K562 (cell line): Measurements from ENCODE around the gene GAL3ST2. TPM values are rescaled to one million over a fixed set of nuclear protein-coding genes. Genes with fewer than 3 reads are reported as not detected.

Source experiments
- ARID2 ChIP-seq: fragments of 450-650 bp; IDR thresholded peaks from 2 replicates; pipeline ENCODE4 v1.6.1; 2017; ENCODE audit warnings: antibody characterized with exemption, mild to moderate bottlenecking
- CBFA2T3 ChIP-seq: fragments of 450-650 bp; IDR thresholded peaks from 2 replicates; pipeline ENCODE4 v1.6.1; 2017
- CCNT2 ChIP-seq: IDR thresholded peaks from 2 replicates; pipeline ENCODE4 v1.6.1; 2011; ENCODE audit warnings: borderline replicate concordance, low read depth, mild to moderate bottlenecking, moderate library complexity, mixed read lengths, low read length; ENCODE audit not compliant: insufficient read length; ENCODE audit errors: extremely low read depth
- CEBPB ChIP-seq: fragments of 450-650 bp; IDR thresholded peaks from 2 replicates; pipeline ENCODE4 v1.6.1; 2016; ENCODE audit warnings: missing genetic modification characterization, missing compliant biosample characterization
- DACH1 ChIP-seq: fragments of 450-650 bp; IDR thresholded peaks from 2 replicates; pipeline ENCODE4 v1.6.1; 2018; ENCODE audit not compliant: partially characterized antibody
- ERF ChIP-seq: fragments of 450-650 bp; formaldehyde crosslinking; IDR thresholded peaks from 2 replicates; pipeline ENCODE4 v1.4.0; 2020; ENCODE audit warnings: mild to moderate bottlenecking, mixed read lengths
- FIP1L1 ChIP-seq: fragments of 200-400 bp; formaldehyde crosslinking; IDR thresholded peaks from 2 replicates; pipeline ENCODE4 v1.6.1; 2018; ENCODE audit warnings: mild to moderate bottlenecking, low read depth, low read length; ENCODE audit not compliant: poor library complexity, severe bottlenecking
- HDAC1 ChIP-seq, 2 experiments: fragments of 450-650 bp; IDR thresholded peaks; 2 replicates each; pipeline ENCODE4 v1.6.1; 2016 to 2017; ENCODE audit warnings: inconsistent platforms in 1 of 2, mild to moderate bottlenecking in 1 of 2, moderate library complexity in 1 of 2
- KLF16 ChIP-seq: IDR thresholded peaks from 2 replicates; pipeline ENCODE4 v1.6.1; 2016; ENCODE audit warnings: antibody characterized with exemption
- MAZ ChIP-seq, 2 experiments: fragments of 450-650 bp in 1 of 2; sonication (generic) in 1 of 2; formaldehyde crosslinking; IDR thresholded peaks in 1 of 2; conservative IDR thresholded peaks in 1 of 2; 2 replicates each; pipeline versions ENCODE4 v1.4.0 to v1.5.0; 2020; ENCODE audit warnings: mild to moderate bottlenecking in 1 of 2, missing genetic modification reagents in 1 of 2
- MCM7 ChIP-seq, 2 experiments: fragments of 450-650 bp; IDR thresholded peaks; 2 replicates each; pipeline ENCODE4 v1.6.1; 2016 to 2018
- MNT ChIP-seq, 2 experiments: fragments of 450-650 bp; conservative IDR thresholded peaks; 2 replicates each; pipeline ENCODE4 v1.6.1; 2017; ENCODE audit warnings: mild to moderate bottlenecking in 2 of 2, moderate library complexity in 2 of 2
- MYC ChIP-seq, 2 experiments: fragments of 250-450 bp in 1 of 2; sonication (Bioruptor Pico) in 1 of 2; IDR thresholded peaks; 2 replicates each; pipeline versions ENCODE4 v1.5.1 to v1.6.1; 2012 to 2021; ENCODE audit warnings: low read depth in 2 of 2, borderline replicate concordance in 1 of 2, improper control_type of control experiment in 1 of 2, low read length in 1 of 2, mild to moderate bottlenecking in 1 of 2, moderate library complexity in 1 of 2
- NR2C1 ChIP-seq, 2 experiments: fragments of 450-650 bp; IDR thresholded peaks; 2 replicates each; pipeline ENCODE4 v1.6.1; 2017; ENCODE audit warnings: mild to moderate bottlenecking in 2 of 2, antibody characterized with exemption in 1 of 2, inconsistent platforms in 1 of 2, missing compliant biosample characterization in 1 of 2, missing genetic modification characterization in 1 of 2
- PYGO2 ChIP-seq: fragments of 450-650 bp; IDR thresholded peaks from 2 replicates; pipeline ENCODE4 v1.6.1; 2016; ENCODE audit warnings: mild to moderate bottlenecking, missing genetic modification characterization, moderate library complexity, missing compliant biosample characterization
- SIRT6 ChIP-seq: IDR thresholded peaks from one replicate; pipeline ENCODE4 v1.6.1; 2012; ENCODE audit warnings: low read depth, mild to moderate bottlenecking, control low read depth, inconsistent platforms, low read length, moderate library complexity
- SMAD4 ChIP-seq: fragments of 250-450 bp; sonication (Bioruptor Pico); conservative IDR thresholded peaks from 2 replicates; pipeline ENCODE4 v1.8.0; 2021; ENCODE audit warnings: inconsistent platforms, mild to moderate bottlenecking, moderate library complexity
- SOX6 ChIP-seq: fragments of 450-650 bp; IDR thresholded peaks from 2 replicates; pipeline ENCODE4 v1.6.1; 2014; ENCODE audit warnings: mild to moderate bottlenecking
- TBL1XR1 ChIP-seq, 2 experiments: IDR thresholded peaks; 2 replicates each; pipeline ENCODE4 v1.6.1; 2012; ENCODE audit warnings: improper control_type of control experiment in 2 of 2, low read length in 2 of 2, mild to moderate bottlenecking in 1 of 2
- THRA ChIP-seq: fragments of 450-650 bp; IDR thresholded peaks from 2 replicates; pipeline ENCODE4 v1.6.1; 2017; ENCODE audit warnings: mild to moderate bottlenecking, moderate library complexity
- USF2 ChIP-seq: sonication (generic); formaldehyde crosslinking; IDR thresholded peaks from 2 replicates; pipeline ENCODE4 v1.5.0; 2020; ENCODE audit warnings: missing genetic modification reagents
- ZNF274 ChIP-seq: IDR thresholded peaks from 2 replicates; pipeline ENCODE4 v1.6.1; 2011; ENCODE audit warnings: low read depth, mild to moderate bottlenecking, low read length, moderate library complexity, borderline replicate concordance
- ZNF311 ChIP-seq: fragments of 250-450 bp; sonication (Bioruptor Pico); IDR thresholded peaks from 2 replicates; pipeline ENCODE4 v1.4.0; 2020; ENCODE audit warnings: mild to moderate bottlenecking, moderate library complexity
- polyA plus RNA-seq, 8 experiments: library from polyadenylated mRNA; depleted of rRNA in 4 of 8; stranded (reverse) in 5 of 8; unstranded in 3 of 8; fragments of >200 nt; fragmentation: Nextera tagmentation in 2 of 8; fragmentation: Illumina TruSeq in 1 of 8; extraction: Ambion mirVana in 2 of 8; extraction: Trizol in 1 of 8; gene quantifications; 2 replicates each; pipeline versions ENCODE4 v1.2.1 to v1.2.3, GENCODE V29; 2011 to 2014; ENCODE audit warnings: inconsistent platforms in 1 of 8, missing spikeins in 1 of 8
- total RNA-seq, 7 experiments: library from RNA; depleted of rRNA in 6 of 7; stranded (reverse); fragments of >200 nt in 6 of 7; fragmentation: Illumina TruSeq in 2 of 7; extraction: Trizol in 2 of 7; gene quantifications; 2 replicates each; pipeline versions ENCODE4 v1.2.1 to v1.2.3, GENCODE V29; 2011 to 2021; ENCODE audit warnings: low replicate concordance in 1 of 7

GAL3ST2 gene
- total and polyA plus RNA-seq, 9 of the 15 experiments (the other 6 are each of a cell fraction or from before 2014, with no cell fraction given), result 0.42 TPM; not detected in 8

- TF ChIP-seq NR2C1 (IDR thresholded peaks at IDR 0.05) (no peak), NR2C1 (tag; IDR thresholded peaks at IDR 0.05) (no peak), ZNF311 (no peak), TBL1XR1 (IDR thresholded peaks at IDR 0.05; ENCODE audit: low read length in 2 of 2) (peak in 1 of 2 experiments; percentile 38; a peak in 2 of 4 replicates), FIP1L1 (no peak), ARID2 (no peak), CBFA2T3 (peak; percentile 75), SIRT6 (no peak), MNT (conservative IDR thresholded peaks at IDR 0.05) (peak in 1 of 2 experiments; percentile 44; a peak in 1 of 4 replicates), KLF16 (0 out of 2 replicates have a peak, but pooled peaks have one; percentile 10), SOX6 (peak; percentile 62; the same call in 1 of the 2 replicates), SMAD4 (CRISPR knock-in tag) (peak; percentile 35), HDAC1 (IDR thresholded peaks at IDR 0.05) (peak in 1 of 2 experiments; percentile 75; a peak in 2 of 4 replicates), CEBPB (tag) (no peak), THRA (no peak), MYC (IDR thresholded peaks at IDR 0.05; ENCODE audit: low read depth, low read length) (no peak), MYC (CRISPR knock-in tag; IDR thresholded peaks at IDR 0.05; ENCODE audit: borderline replicate concordance, low read depth) (no peak), ERF (CRISPR knock-in tag) (no peak), USF2 (CRISPR knock-in tag) (no peak), DACH1 (no peak), ZNF274 (no peak), PYGO2 (no peak), CCNT2 (peak; percentile 39), MCM7 (IDR thresholded peaks at IDR 0.05) (no peak), MAZ (CRISPR knock-in tag; conservative IDR thresholded peaks at IDR 0.05 in 1 of 2, IDR thresholded peaks at IDR 0.05 in 1 of 2) (no peak)
Observed at GRCh38 chr2:241730671-241731293, 45.8 kb upstream of the GAL3ST2 start (continued).
